Lower leg skin (tissue), 4 donors: ENCODE results near the gene PFDN2. TPM values are rescaled to one million over a fixed set of nuclear protein-coding genes. Genes with fewer than 3 reads are reported as not detected.
"Not testable (repeated sequence)": the region's sequence is repeated elsewhere in the genome, so short reads cannot be mapped to it uniquely, and the experiment has no call there.

ENCODE experiments used
- DNase-seq, 2 donors: peaks; one replicate each; pipeline ENCODE4 v3.0.0-alpha.2; 2019; ENCODE audit warnings: low spot score in 2 of 2
- H3K4me3 ChIP-seq: fragments of 200-600 bp; sonication (generic); 2 replicates; pipeline ENCODE4 v1.5.1; 2017; ENCODE audit warnings: mild to moderate bottlenecking, low read depth; ENCODE audit not compliant: poor library complexity, severe bottlenecking
- POLR2A ChIP-seq, 2 donors: fragments of 450-650 bp; IDR thresholded peaks; one replicate each; pipeline ENCODE4 v1.6.1; 2016 to 2017; ENCODE audit warnings: antibody characterized with exemption in 2 of 2, mild to moderate bottlenecking in 1 of 2, moderate library complexity in 1 of 2
- WGBS, 2 donors: methylation state at CpG; one replicate each; pipeline ENCODE4 v1.1.5; 2018; 5-methylcytosine and 5-hydroxymethylcytosine counted together
- intact Hi-C: fragments of 100-400 bp; cut with DNase I; formaldehyde crosslinking; loops from one replicate; pipeline ENCODE4 v1.15.0; 2023; ENCODE audit warnings: low total_unique reads
- total RNA-seq, 4 donors: library from RNA; depleted of rRNA; stranded (reverse); fragments of >200 nt; gene quantifications; one replicate each; pipeline ENCODE4 v1.1.0, GENCODE V29; 2016
- TF ChIP-seq, protein P1 (sequence below), 3 donors: fragments of 450-650 bp; IDR thresholded peaks; one replicate each; pipeline ENCODE4 v1.5.1; 2016; ENCODE audit warnings: antibody characterized with exemption in 3 of 3, mild to moderate bottlenecking in 3 of 3, moderate library complexity in 2 of 3

Gene PFDN2
- total RNA-seq, 4 donors from 2014 or later, result 19.3 to 24.7 (median 22.4) TPM

DNA sequence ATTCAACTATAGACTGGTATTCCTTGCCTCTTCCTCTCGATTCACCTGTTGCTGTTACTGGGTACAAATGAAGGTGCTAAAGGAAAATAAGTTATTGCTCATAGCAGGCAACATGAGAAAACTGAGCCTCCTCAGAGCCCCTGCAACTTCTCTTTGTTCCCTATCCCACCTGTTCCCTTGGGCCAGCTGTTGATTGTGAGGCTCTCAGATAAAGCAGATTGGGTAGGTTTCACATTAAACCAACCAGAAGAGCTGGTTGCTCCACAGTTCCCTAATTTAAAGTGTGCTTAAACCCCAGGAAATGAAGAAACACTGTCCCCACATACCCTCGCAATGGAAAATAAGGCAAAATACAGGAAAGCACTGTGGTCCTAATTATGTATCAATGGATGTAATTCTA is 9.8 kb upstream of the PFDN2 start:
- no peak overlapping the region for H3K4me3 ChIP-seq
- DNase-seq, result no peak
- 81 to 83% methylated on average over 2 of the region's 2 CpGs for WGBS, 2 donors
- TF ChIP-seq POLR2A (IDR thresholded peaks at IDR 0.05), result no peak
- TF ChIP-seq, protein P1, sequence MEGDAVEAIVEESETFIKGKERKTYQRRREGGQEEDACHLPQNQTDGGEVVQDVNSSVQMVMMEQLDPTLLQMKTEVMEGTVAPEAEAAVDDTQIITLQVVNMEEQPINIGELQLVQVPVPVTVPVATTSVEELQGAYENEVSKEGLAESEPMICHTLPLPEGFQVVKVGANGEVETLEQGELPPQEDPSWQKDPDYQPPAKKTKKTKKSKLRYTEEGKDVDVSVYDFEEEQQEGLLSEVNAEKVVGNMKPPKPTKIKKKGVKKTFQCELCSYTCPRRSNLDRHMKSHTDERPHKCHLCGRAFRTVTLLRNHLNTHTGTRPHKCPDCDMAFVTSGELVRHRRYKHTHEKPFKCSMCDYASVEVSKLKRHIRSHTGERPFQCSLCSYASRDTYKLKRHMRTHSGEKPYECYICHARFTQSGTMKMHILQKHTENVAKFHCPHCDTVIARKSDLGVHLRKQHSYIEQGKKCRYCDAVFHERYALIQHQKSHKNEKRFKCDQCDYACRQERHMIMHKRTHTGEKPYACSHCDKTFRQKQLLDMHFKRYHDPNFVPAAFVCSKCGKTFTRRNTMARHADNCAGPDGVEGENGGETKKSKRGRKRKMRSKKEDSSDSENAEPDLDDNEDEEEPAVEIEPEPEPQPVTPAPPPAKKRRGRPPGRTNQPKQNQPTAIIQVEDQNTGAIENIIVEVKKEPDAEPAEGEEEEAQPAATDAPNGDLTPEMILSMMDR (IDR thresholded peaks at IDR 0.05), result no peak
- intact Hi-C loops, result no loop called here

DNA sequence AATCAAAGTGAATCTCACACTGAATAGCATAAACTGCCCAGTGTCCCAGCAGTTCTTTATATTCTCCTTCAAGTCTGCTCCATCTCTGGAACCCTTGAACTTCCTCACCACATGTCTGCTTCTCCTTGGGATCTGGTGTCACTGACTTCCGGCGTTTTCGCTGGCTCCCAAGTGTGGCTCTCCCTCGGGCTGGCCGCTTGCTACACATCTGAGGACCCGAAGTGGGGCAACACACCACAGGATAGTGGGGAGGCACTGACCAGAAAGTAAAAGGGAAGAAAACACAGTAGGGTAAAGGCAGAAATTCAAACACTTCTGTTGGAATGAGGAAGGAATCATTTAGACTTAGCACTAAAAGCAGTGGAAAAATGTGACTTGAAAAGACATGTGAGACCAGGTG is 5.1 kb upstream of the PFDN2 start:
- DNase-seq, result no peak
- intact Hi-C loops, result no loop called here
- H3K4me3 ChIP-seq, result no peak overlapping the region
- TF ChIP-seq, protein P1 (IDR thresholded peaks at IDR 0.05), result no peak
- no peak for TF ChIP-seq POLR2A (IDR thresholded peaks at IDR 0.05)
- whole genome bisulfite sequencing, 2 donors, result 83 to 85% methylated on average over 6 of the region's 6 CpGs

DNA sequence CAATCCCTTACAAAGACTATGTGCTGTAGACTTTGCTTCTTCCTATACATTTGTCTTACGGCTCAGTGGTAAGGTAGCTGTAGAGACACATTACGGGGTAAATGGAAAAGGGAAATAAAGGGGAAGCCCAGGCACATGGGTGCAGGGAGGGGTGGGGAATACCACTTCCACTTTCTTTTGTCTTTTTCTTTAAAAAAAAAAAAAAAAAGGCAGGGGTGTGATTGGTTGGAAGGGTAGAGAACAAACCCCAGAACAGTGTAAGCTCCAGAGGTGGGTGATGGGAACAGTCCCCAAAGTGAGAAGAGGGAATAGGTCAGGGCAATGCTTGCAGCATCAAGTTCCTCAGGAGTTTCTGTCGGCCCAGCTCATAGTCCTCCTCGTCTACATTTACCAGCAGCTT is 4.0 kb upstream of the PFDN2 start:
- DNase-seq, result no peak
- 60 to 72% methylated on average over 4 of the region's 4 CpGs for WGBS, 2 donors
- intact Hi-C loops, result no loop called here
- H3K4me3 ChIP-seq, result no peak overlapping the region
- TF ChIP-seq, protein P1 (IDR thresholded peaks at IDR 0.05), result no peak
- no peak for TF ChIP-seq POLR2A (IDR thresholded peaks at IDR 0.05)

DNA sequence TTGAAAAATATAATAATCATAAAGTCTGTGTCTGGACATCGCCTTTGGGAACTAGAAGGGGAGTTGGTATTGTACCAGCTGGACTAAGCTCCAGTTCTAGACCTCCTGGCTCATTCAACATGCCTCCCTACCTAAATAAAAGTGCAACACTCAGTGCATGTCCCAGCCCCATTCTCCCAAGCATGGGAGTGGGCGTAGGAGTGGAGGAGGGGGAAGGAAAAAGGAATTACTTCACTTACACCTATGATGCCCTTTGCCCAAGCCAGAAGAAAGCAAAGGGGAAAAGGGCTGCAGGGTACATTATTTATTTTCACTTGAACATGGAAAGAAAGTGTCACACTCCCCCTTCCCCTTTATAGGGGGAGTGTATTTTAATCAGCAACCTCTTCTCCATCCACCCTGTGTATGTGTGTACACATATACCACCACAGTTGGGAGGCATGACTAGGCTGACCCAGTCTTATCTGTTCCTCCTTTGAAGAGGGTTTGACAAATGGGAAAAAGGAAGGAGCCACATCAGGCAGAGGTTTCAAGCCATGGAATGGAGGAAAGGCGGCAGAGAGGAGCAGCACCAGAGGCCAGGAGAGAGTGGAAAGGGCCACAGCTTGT is 3.3 kb upstream of the PFDN2 start:
- TF ChIP-seq, protein P1 (IDR thresholded peaks at IDR 0.05), result no peak
- TF ChIP-seq POLR2A (IDR thresholded peaks at IDR 0.05), result no peak
- intact Hi-C loops, result no loop called here
- DNase-seq, result no peak
- no peak overlapping the region for H3K4me3 ChIP-seq
- 87 to 90% methylated on average over 3 of the region's 3 CpGs for WGBS, 2 donors

DNA sequence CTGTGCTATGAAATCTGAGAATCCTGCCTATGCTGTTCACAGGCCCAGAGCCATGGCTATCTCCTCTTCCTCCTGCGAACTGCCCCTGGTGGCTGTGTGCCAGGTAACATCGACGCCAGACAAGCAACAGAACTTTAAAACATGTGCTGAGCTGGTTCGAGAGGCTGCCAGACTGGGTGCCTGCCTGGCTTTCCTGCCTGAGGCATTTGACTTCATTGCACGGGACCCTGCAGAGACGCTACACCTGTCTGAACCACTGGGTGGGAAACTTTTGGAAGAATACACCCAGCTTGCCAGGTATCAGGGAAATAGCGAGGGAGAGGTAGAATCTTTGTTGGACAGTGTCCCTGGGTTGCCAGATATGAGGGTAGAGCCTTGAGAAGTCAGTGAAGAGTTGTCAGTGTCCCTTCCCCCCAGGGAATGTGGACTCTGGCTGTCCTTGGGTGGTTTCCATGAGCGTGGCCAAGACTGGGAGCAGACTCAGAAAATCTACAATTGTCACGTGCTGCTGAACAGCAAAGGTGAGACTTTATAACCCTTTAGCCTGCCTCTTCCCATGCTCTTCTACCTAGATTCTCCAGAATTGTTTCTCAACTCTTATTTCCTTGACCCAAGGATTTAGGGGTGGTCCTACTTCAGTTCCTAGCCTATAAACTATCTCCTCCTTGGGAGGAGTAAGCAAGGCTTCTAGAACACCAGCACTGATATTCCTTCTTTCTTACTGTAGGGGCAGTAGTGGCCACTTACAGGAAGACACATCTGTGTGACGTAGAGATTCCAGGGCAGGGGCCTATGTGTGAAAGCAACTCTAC is 1.5 kb upstream of the PFDN2 start:
- H3K4me3 ChIP-seq, result no peak overlapping the region
- DNase-seq, result no peak
- no peak for TF ChIP-seq POLR2A (IDR thresholded peaks at IDR 0.05)
- TF ChIP-seq, protein P1 (IDR thresholded peaks at IDR 0.05), result no peak
- 23 to 35% methylated on average over 10 of the region's 10 CpGs for WGBS, 2 donors
- intact Hi-C loops, result no loop called here

DNA sequence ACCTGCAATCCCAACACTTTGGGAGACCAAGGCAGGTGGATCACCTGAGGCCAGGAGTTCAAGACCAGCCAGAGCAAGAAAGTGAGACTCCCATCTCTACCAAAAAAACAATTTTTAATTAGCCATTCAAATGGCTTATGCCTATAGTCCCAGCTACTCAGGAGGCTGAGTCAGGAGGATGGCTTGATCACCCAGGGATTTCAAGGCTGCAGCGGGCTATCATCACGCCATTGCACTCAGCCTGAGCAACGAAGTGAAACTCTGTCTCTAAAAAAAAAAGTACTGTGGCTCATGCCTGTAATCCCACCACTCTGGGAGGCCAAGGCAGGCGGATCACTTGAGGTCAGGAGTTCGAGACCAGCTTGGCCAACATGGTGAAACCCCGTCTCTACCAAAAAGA is 1.9 kb downstream of the PFDN2 start:
- WGBS, 2 donors, result 87 to 89% methylated on average over 6 of the region's 6 CpGs
- H3K4me3 ChIP-seq, DNase-seq, intact Hi-C loops: not testable (repeated sequence)
